Kidney (tissue), 14 donors: Measurements from ENCODE around the gene ELK4. TPM values are rescaled to one million over a fixed set of nuclear protein-coding genes. Genes with fewer than 3 reads are reported as not detected.

ENCODE experiments used
- DNase-seq, 5 donors: peaks; one replicate each; pipeline ENCODE4 v3.0.0-alpha.2; 2013 to 2020
- FAIRE-seq: peaks from 2 replicates; lab custom pipeline; 2012; peaks lifted over from hg19 to GRCh38; lab: Jason Lieb, UNC
- H3K27ac ChIP-seq, 2 donors: one replicate each; pipeline ENCODE4 v1.7.0; 2013; ENCODE audit warnings: low read depth in 2 of 2, low read length in 2 of 2, inconsistent platforms in 1 of 2
- H3K27me3 ChIP-seq: one replicate; pipeline ENCODE4 v1.7.1; 2013; ENCODE audit warnings: low read length, inconsistent platforms; ENCODE audit not compliant: control insufficient read depth, insufficient read depth
- H3K36me3 ChIP-seq, 3 donors: one replicate each; pipeline versions ENCODE4 v1.7.0 to v1.7.1; 2013; ENCODE audit warnings: low read length in 3 of 3, control low read depth in 1 of 3, inconsistent platforms in 1 of 3; ENCODE audit not compliant: insufficient read depth in 3 of 3, control insufficient read depth in 2 of 3
- H3K4me1 ChIP-seq, 3 donors: one replicate each; pipeline versions ENCODE4 v1.7.0 to v1.7.1; 2013; ENCODE audit warnings: low read length in 3 of 3, inconsistent platforms in 1 of 3, low read depth in 1 of 3; ENCODE audit not compliant: control insufficient read depth in 2 of 3, insufficient read depth in 2 of 3
- H3K4me3 ChIP-seq, 3 donors: one replicate each; pipeline versions ENCODE4 v1.7.0 to v1.8.1; 2013; ENCODE audit warnings: low read length in 3 of 3, control low read depth in 1 of 3, inconsistent platforms in 1 of 3
- H3K9ac ChIP-seq, 3 donors: one replicate each; pipeline versions ENCODE4 v1.7.0 to v1.7.1; 2013; ENCODE audit warnings: low read length in 3 of 3, control low read depth in 1 of 3, inconsistent platforms in 1 of 3
- H3K9me3 ChIP-seq, 3 donors: one replicate each; pipeline versions ENCODE4 v1.7.0 to v1.7.1; 2013; ENCODE audit warnings: low read length in 3 of 3, control low read depth in 1 of 3, inconsistent platforms in 1 of 3; ENCODE audit not compliant: control insufficient read depth in 2 of 3, insufficient read depth in 1 of 3
- CTCF ChIP-seq: IDR thresholded peaks from 3 replicates; pipeline ENCODE4 v1.5.1; 2012; ENCODE audit warnings: mild to moderate bottlenecking, moderate library complexity, borderline replicate concordance; ENCODE audit not compliant: insufficient read depth; ENCODE audit errors: extremely low read depth
- intact Hi-C: fragments of 100-400 bp; cut with DNase I; formaldehyde crosslinking; loops from one replicate; pipeline ENCODE4 v1.11.1; 2022
- polyA plus RNA-seq: library from polyadenylated mRNA; stranded (reverse); fragments of 350-450 nt; fragmentation: Illumina TruSeq; extraction: RNeasy Lipid Tissue Mini Kit (QIAGEN cat#74804); gene quantifications from one replicate; pipeline ENCODE4 v1.2.3, GENCODE V29; 2014; ENCODE audit warnings: low read depth, low replicate concordance; ENCODE audit not compliant: insufficient read depth
- total RNA-seq: library from RNA; stranded (reverse); fragmentation: NEBNext Ultra II Directional; extraction: Animal tissue kit (Norgen Biotek cat#: 25700); gene quantifications from one replicate; pipeline ENCODE4 v1.2.1, GENCODE V29; 2021
- donor health status: control.
- donor health status: control.
- donor health status: control.
- donor health status: control.
- donor health status: control.
- donor health status: DM: yes; HTN: yes; CAD: no.
- donor health status: Normal renal cell carcinoma (clear cell type).

Gene ELK4
- total and polyA plus RNA-seq, 2 donors from 2014 or later = 4.2 to 87.3 TPM

- no peaks in the 10 kb centered on the region for H3K27me3 ChIP-seq
- DNase-seq (peak in 1 of 5 donors; percentile 27), FAIRE-seq (no peak)
- no peak overlapping the region for H3K4me3 ChIP-seq
- no peaks in the 10 kb centered on the region for H3K9me3 ChIP-seq
- peaks cover 0 to 13% (median 5%) of the 10 kb centered on the region in 3 donors for H3K4me1 ChIP-seq
- no peaks in the 10 kb centered on the region for H3K36me3 ChIP-seq
- no peak overlapping the region for H3K27ac ChIP-seq
- TF ChIP-seq CTCF = no peak
- intact Hi-C loops = loop anchor here (10.0 kb wide), 1 partner anchor 51 kb away; no protein-coding TSS in a partner anchor
- no peak overlapping the region for H3K9ac ChIP-seq
Measured at GRCh38 chr1:205663286-205663936, 31.6 kb upstream of the ELK4 start.

GRCh38 chr1:205662791-205663190 is 31.0 kb upstream of the ELK4 start:
- DNase-seq (no peak), FAIRE-seq (no peak)
- Histone ChIP-seq H3K36me3 (no peaks in the 10 kb centered on the region), H3K9ac (no peak overlapping the region), H3K4me1 (peaks cover 0 to 9% (median 5%) of the 10 kb centered on the region in 3 donors), H3K4me3 (no peak overlapping the region), H3K9me3 (no peaks in the 10 kb centered on the region), H3K27ac (no peak overlapping the region), H3K27me3 (no peaks in the 10 kb centered on the region)
- TF ChIP-seq CTCF = no peak
- intact Hi-C loops = loop anchor here (10.0 kb wide), 1 partner anchor 52 kb away; no protein-coding TSS in a partner anchor

GRCh38 chr1:205662135-205662738 is 30.4 kb upstream of the ELK4 start:
- Histone ChIP-seq H3K9me3 (no peaks in the 10 kb centered on the region), H3K4me3 (no peak overlapping the region), H3K36me3 (no peaks in the 10 kb centered on the region), H3K27ac (no peak overlapping the region), H3K27me3 (no peaks in the 10 kb centered on the region), H3K4me1 (peaks cover 0 to 9% (median 5%) of the 10 kb centered on the region in 3 donors), H3K9ac (no peak overlapping the region)
- DNase-seq (no peak), FAIRE-seq (no peak)
- intact Hi-C loops = loop anchor here (10.0 kb wide), 1 partner anchor 53 kb away; no protein-coding TSS in a partner anchor
- TF ChIP-seq CTCF = no peak
